DND-41 (cell line): ENCODE measurements around the gene BAG1.

ENCODE experiments used
- CTCF ChIP-seq: IDR thresholded peaks from 2 replicates; pipeline ENCODE4 v1.5.1; 2012; ENCODE audit warnings: borderline replicate concordance, low read length, moderate library complexity, mild to moderate bottlenecking; ENCODE audit not compliant: poor library complexity, severe bottlenecking; ENCODE audit errors: extremely low read depth
- EZH2 ChIP-seq: IDR thresholded peaks from 3 replicates; pipeline ENCODE4 v1.6.1; 2012; ENCODE audit warnings: borderline replicate concordance, low read depth, mild to moderate bottlenecking, moderate library complexity, low read length, inconsistent platforms; ENCODE audit not compliant: severe bottlenecking

GRCh38 chr9:33294670-33295432, 30.3 kb upstream of the BAG1 start:
- TF ChIP-seq CTCF: no peak
- no peak for TF ChIP-seq EZH2
